COLO829 (cell line): ENCODE data around the gene NUP210.
"Not testable (repeated sequence)": the region's sequence is repeated elsewhere in the genome, so short reads cannot be mapped to it uniquely, and the experiment has no call there.

Experiments used
- DNase-seq: peaks from one replicate; pipeline ENCODE4 v3.0.0; 2012; ENCODE audit warnings: low spot score

Gene NUP210

GRCh38 chr3:13406190-13406589, 13.9 kb downstream of the NUP210 start:
- no peak for DNase-seq

GRCh38 chr3:13405614-13406013, 14.5 kb downstream of the NUP210 start:
- no peak for DNase-seq

GRCh38 chr3:13404626-13405452, 15.3 kb downstream of the NUP210 start:
- no peak for DNase-seq

- DNase-seq = no peak
Measured at GRCh38 chr3:13403847-13404246, 16.3 kb downstream of the NUP210 start.

GRCh38 chr3:13403213-13403819, 16.8 kb downstream of the NUP210 start:
- DNase-seq = no peak

- no peak for DNase-seq
Measured at GRCh38 chr3:13401149-13401548, 19.0 kb downstream of the NUP210 start.

GRCh38 chr3:13400114-13400673, 19.9 kb downstream of the NUP210 start:
- no peak for DNase-seq

GRCh38 chr3:13399603-13400002, 20.5 kb downstream of the NUP210 start:
- DNase-seq = no peak

- no peak for DNase-seq
Measured at GRCh38 chr3:13397316-13397715, 22.8 kb downstream of the NUP210 start.

- DNase-seq = no peak
Measured at GRCh38 chr3:13394363-13394762, 25.8 kb downstream of the NUP210 start.

- no peak for DNase-seq
Measured at GRCh38 chr3:13393427-13394360, 26.4 kb downstream of the NUP210 start.

- DNase-seq = no peak
Measured at GRCh38 chr3:13391308-13391707, 28.8 kb downstream of the NUP210 start.

GRCh38 chr3:13389378-13389777, 30.7 kb downstream of the NUP210 start:
- DNase-seq = no peak

GRCh38 chr3:13388816-13389215, 31.3 kb downstream of the NUP210 start:
- DNase-seq = no peak

GRCh38 chr3:13385373-13385965, 34.7 kb downstream of the NUP210 start:
- no peak for DNase-seq

GRCh38 chr3:13380971-13381370, 39.2 kb downstream of the NUP210 start:
- DNase-seq = no peak

- no peak for DNase-seq
Measured at GRCh38 chr3:13379201-13379830, 40.8 kb downstream of the NUP210 start.

- no peak for DNase-seq
Measured at GRCh38 chr3:13378155-13378554, 42.0 kb downstream of the NUP210 start.

GRCh38 chr3:13377741-13378140, 42.4 kb downstream of the NUP210 start:
- not testable (repeated sequence) for DNase-seq

GRCh38 chr3:13377021-13377420, 43.1 kb downstream of the NUP210 start:
- DNase-seq = no peak

GRCh38 chr3:13376091-13376490, 44.0 kb downstream of the NUP210 start:
- no peak for DNase-seq
